Measurements from ENCODE around the gene LYPD6B.
"Not testable (repeated sequence)": the region's sequence is repeated elsewhere in the genome, so short reads cannot be mapped to it uniquely, and the experiment has no call there.

LYPD6B gene

DNA sequence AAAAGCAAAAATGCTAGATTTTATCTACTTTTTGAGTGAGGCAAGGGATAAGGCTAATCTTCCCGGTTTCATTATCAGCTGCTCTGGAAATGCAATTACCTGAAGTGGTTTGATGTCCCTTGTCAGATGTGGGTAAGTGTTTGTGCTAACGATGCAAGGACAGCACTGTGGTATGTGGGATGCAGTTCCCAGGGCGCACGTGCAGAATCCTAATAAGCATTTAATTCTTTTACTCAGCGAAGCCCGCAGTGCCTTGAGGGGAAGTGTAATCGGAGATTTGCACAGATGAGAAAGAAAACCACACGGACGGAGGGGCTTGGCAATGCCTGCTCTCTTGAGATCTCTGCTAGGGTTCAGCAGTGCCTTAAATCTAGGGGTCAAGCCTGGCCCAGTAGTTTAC lies 183.4 kb downstream of the LYPD6B start:
- DNase-seq, result no peak

DNA sequence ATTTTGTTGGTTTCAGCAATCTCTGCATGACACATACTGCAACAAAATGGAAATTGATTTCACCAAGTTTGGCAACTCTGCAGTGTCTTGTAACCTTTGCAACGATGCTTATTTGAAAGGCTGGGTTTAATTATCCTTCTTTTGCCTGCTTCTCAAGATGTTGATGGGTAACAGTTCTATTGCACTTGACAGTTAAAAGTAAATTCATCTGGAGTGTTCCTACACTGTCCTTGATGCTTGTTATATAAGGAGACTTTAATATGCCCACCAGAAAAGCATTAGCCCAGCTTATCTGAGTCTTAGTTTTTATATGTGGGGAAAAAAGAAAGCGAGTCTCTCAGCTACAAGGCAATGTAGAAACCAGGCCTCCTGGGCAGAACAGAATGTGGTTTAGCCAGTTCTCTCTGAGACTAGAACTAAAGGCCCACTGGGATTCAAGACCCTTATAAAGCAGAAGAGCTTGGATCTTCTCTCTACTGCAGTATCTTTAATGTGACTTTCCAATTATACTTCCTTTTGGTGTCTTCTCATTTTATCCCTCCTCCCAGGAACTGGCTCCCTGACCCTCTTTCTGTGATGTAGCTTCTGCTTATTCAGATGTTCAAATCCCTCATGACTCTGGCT lies 185.1 kb downstream of the LYPD6B start:
- DNase-seq, result no peak

DNA sequence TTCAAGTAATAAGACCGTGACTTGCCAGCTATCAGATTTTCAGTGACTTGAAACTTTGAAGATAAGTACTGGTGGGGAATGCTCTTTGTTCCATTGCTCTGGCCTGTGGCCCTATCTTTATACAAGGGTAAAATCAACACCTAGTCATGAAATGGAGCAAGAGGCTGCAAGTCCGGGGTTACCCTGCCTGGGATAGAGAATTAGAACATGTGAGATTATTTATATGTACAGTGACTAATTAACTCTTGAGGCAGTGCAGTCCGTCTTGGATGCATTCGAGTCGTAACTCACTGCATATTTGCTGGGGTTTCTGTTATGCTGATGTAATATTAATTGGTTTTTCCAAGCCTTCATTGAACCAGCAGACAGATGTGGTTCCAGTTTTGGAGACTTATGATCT lies 186.0 kb downstream of the LYPD6B start:
- DNase-seq, result no peak

DNA sequence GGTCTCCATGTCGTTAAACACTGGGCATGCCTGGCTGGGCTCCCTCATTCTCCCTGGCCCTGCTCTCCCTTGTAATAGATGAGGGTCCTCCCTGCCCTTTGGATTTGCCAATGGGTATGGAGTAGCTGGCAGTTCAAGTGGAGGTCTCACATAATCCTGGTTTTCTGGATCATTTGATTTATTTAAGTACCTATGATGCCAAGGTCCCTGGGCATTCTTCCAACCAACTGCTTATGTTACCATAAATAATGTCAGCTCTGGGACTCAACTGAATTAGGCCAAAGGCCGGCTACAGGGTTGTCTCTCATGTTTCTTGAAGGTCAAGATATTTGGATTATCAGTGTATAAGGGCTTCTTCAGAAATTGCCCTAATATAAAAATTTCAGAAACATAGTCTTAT lies 186.9 kb downstream of the LYPD6B start:
- DNase-seq, result no peak

DNA sequence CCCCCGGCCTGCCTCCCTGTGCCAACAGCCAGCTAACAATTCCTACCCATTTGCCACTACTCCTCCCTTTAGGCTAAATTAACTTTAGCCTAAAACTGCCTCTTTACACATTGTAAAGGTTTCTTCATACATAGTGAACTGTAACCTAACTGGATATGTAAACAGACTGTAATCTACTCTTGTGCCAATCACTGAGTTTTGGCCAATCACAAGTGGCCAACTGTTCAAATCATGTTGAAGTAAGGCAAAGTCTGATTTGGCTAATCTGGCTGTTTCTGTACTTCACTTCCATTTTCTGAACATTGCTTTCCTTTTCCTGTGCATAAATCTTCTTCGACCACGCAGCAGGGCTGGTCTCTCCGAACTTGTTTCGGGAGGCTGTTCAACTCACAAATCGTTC lies 188.3 kb downstream of the LYPD6B start:
- DNase-seq, result no peak

DNA sequence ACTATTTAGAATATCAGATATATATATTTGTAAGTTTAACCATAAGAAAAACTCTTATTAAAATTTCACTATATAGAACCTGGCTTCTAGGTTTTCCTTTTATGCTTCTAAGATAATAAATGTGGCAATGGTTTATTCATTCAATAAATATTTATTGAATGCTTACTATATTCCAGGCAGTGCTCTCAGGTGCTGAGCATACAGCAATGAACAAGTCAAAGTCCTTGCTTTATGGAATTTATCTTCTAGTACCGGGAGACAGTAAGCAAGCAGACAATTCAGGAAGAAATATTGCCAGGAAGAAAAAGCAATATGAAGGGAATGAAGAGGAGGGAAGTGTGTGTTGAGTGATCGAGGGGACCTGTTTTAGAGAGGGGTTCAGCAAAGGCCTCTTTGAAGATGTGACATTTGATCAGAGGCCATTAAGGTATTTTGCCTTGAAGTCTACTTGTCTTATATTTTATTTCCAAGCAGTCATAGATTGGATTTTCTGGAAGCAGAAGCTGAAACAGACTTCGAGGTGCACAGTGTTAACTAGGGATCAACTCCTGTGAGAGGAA lies 197.4 kb downstream of the LYPD6B start:
- no peak for DNase-seq

DNA sequence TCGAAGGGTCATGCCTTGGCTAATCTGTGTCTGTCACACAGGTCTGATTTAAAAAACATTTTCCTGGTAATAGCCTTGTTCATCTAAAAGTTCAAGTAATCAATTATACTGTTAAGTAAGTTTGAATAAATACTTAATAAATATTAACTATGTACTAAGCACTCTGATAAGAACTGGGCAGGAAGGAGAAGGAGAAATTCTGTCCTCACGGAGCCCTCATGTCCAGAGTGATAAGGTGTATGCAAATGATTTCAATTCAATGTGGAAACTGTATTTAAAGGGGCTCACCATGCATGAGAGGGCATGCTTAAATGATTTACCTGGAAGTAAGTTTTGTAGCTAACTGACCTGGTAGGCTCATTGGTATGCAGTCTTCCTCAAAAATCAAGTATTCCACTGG lies 197.9 kb downstream of the LYPD6B start:
- no peak for DNase-seq

DNA sequence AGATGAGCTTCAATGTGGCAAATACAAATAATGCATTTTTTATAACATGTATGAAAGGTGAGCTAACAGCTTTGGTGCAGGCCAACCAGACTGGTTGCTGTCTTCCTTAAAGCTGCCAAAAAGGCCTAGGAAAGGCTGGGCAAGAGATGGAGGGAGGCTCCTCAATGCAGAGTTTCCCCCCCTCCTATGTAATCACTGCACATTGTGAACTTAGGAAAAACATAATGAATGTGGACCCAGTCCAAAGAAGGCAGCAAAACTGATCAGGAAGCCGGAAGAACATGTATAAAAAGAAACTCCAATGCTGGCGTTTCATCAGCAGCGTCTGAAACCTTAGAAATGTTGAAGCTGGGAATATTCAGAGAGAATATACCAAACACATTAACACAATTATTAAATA lies 207.7 kb downstream of the LYPD6B start:
- DNase-seq, result no peak

DNA sequence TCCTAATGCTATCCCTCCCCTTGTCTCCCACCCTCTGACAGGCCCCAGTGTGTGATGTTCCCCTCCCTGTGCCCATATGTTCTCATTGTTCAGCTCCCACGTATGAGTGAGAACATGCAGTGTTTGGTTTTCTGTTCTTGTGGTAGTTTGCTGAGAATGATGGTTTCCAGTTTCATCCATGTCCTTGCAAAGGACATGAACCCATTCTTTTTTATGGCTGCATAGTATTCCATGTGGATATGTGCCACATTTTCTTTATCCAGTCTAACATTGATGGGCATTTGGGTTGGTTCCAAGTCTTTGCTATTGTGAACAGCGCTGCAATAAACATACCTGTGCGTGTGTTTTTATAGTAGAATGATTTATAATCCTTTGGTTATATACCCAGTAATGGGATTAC lies 212.9 kb downstream of the LYPD6B start:
- DNase-seq, result not testable (repeated sequence)

DNA sequence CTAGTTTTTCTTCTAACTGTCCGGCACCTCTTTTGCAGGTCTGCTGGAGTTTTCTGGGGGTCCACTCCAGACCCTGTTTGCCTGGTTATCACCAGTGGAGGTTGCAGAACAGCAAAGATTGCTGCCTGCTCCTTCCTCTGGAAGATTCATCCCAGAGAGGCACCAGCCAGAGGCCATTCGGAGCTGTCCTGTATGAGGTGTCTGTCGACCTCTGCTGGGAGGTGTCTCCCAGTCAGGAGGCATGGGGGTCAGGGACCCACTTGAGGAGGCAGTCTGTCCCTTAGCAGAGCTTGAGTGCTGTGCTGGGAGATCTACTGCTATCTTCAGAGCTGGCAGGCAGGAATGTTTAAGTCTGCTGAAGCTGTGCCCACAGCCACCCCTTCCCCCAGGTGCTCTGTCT lies 218.4 kb downstream of the LYPD6B start:
- not testable (repeated sequence) for DNase-seq

DNA sequence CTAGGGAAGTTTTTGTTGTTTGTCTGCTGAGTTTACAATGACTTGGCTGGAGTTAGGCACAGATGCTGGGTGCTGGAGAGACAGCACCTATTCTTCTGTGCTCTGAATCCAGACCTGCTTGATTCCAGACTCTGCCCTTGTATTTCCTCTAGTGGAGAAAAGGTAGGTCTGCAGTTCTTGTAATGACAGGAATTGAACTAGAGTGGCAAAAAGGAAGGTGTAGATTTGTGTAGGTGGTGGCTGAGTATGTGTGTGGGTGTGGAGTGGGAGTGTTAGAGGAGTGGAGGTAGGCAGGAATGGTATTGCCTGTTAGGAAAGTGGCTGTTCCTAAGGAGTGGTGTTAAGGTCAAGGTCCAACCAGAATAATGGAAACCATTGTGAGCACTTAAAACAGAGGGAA lies 220.0 kb downstream of the LYPD6B start:
- no peak for DNase-seq

DNA sequence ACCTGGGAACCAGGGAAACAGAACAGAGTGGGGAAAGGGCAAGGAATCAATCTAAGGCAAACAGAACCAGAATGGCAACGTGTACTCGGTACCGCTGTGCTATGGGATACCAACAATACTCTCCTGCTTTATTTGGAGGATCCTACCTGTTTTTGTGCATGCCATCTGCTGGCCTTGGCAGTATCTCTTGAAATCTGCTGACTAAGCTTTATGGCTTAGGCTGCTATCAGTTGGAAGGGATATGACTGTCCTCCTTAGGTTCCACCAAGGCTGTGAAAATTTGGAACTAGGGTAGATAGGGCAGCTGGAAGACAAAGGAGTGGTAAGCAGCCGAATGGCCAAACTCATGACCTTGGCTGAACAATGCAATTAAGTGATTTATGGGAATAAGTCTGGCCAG lies 220.6 kb downstream of the LYPD6B start:
- DNase-seq, result no peak

DNA sequence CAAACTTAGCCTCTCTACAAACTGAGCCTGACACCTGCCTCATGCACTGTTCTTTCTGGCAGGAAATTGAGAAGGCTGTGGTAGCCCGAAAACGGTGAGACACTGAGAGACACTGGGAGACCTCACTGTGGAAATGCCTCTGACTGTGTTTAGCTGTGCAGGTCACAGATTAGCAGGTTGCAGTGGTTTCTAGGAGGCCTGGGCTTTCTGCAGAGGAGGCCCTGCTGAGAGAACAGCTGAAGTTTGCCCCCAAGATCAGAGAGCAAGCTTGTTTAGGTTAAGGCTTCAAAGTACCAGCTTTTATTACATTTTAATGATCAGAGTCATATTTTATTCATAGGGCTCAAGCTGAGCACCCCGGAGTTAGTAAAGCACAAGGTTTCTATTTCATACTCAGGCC lies 223.2 kb downstream of the LYPD6B start:
- no peak for DNase-seq

Measured in NCI-H748 treated with DMSO at 0.1 percent for 48 hours (cell line).